SKM-1 treated with dmso at 0.1 percent for 144 hours (cell line): Measurements from ENCODE around the gene KLHL30.

ENCODE experiments used
- DNase-seq: peaks from one replicate; lab custom pipeline; 2025; ENCODE audit not compliant: unreplicated experiment; lab: John Stamatoyannopoulos, UW

The KLHL30 gene, protein sequence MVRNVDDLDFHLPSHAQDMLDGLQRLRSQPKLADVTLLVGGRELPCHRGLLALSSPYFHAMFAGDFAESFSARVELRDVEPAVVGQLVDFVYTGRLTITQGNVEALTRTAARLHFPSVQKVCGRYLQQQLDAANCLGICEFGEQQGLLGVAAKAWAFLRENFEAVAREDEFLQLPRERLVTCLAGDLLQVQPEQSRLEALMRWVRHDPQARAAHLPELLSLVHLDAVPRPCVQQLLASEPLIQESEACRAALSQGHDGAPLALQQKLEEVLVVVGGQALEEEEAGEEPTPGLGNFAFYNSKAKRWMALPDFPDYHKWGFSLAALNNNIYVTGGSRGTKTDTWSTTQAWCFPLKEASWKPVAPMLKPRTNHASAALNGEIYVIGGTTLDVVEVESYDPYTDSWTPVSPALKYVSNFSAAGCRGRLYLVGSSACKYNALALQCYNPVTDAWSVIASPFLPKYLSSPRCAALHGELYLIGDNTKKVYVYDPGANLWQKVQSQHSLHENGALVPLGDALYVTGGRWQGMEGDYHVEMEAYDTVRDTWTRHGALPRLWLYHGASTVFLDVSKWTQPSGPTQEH

DNA sequence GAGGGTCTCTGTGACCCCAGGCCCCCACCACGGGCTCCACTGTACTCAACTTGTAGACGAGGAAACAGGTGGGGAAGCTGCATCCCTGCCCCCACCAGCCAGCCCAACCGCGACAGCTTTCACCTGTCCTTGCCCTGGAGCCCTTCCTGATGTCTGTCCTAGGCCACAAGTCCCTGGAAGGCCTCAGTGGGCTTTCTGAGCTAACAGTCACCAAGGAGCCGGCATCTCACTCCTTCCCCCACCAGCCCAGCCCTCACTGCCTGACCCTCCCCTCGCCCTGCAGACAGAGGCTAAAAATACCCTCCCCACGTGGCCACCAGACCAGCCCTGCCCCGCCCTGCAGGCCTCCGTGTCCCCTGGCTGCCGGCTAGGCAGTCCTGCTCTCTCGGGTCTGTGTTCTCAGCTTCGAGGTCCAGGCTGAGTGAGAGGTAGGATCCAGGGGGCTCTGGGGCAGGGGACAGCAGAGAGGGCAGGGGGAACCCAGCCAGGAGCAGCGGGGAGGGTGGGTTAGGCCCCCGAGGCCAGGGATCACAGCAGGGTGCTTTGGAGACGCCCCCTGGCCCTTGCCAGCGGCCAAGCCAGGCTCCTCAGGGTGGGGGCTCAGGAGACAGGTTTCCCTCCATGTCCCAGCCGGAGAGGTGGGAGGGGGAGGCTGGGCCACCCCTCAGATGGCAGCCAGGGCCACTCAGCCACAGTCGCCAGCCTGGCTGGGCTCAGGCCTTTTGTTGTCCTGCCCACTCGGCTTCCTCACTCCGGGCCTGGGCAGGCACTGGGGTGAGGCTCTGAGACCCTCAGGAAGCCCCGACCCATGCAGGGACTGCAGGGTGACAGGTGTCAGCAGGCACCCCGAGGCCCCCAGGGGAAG is at the start of gene KLHL30:
Gene KLHL30, plus strand, starts transcription at position 338 of the 865 bp plus-strand sequence. CDS start 2,087 bp downstream, outside the sequence.
- no peak for DNase-seq

DNA sequence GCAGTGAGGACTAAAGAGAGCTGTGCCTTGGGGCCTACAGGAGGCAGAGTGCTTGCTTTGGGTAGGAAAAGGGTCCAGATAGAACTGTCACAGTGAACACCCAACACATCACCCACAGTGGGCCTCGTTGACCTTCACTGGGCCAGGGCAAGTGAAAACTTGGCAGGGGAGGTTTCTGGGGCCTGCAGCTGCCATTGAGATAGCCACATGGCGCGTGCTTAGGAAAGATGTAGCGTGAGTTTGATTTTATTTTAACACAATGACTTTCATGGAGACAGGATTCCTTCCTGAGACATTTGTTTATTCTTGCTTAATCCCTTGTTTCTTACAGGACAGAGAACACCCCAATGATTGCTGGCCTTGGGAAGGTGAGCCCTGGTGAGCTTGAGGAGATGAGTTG is 47.6 kb upstream of the KLHL30 start:
- no peak for DNase-seq

DNA sequence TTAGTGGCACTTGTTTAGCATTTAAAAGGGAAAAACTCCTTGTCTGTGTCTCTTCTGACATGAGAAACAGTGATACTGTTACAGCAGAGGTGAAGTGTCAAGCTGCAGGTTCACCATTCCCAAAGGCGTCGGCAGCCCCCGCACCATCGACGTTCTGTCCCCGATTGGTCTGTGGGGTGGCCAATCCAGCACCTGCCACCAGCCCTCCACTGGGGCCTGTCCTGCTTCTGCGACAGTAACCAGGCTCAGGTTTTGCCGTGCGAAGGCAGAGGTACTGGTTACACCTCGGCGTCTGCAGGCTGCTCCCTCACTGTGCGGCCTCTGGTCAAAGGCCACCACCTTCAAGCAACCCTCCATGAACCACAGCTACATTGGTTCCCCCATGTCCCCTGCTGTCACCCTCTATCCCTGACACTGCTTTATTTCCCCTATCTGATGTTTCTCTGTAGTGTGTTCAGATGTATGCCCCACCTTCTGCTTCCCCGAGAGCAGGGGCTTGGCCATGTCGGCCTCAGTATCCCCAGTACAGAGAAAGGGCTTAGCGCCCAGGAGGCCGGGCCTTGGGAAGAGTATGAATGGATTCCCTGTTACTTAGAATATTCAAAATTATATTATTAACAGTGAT is 46.9 kb upstream of the KLHL30 start:
- DNase-seq: no peak

DNA sequence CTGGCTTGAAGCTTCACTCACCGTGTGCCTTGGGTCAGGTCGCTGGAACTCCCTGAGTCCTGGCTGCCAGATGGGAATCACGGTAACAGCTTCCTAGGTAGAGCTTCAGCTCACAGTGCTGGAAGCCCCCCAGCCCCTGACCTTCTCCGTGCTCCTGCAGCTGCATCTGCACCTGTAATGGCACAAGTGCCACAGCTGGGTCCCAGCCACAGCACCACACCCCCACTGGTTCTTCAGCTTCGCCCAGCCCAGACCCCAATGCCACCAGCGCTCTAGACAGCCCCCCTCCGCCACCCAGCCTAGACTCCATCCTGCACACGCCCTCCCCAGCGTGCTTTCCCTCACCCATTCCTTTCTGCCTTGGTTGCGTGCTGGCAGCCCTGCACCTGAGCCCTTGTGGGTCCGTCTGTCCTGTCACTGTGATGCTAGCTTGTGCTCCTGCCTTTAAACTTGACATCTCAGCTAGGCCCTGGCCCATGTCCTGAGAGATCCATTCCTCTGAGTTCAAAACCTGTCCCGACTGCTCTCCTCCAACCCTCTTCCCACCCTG is 45.9 kb upstream of the KLHL30 start:
- no peak for DNase-seq

DNA sequence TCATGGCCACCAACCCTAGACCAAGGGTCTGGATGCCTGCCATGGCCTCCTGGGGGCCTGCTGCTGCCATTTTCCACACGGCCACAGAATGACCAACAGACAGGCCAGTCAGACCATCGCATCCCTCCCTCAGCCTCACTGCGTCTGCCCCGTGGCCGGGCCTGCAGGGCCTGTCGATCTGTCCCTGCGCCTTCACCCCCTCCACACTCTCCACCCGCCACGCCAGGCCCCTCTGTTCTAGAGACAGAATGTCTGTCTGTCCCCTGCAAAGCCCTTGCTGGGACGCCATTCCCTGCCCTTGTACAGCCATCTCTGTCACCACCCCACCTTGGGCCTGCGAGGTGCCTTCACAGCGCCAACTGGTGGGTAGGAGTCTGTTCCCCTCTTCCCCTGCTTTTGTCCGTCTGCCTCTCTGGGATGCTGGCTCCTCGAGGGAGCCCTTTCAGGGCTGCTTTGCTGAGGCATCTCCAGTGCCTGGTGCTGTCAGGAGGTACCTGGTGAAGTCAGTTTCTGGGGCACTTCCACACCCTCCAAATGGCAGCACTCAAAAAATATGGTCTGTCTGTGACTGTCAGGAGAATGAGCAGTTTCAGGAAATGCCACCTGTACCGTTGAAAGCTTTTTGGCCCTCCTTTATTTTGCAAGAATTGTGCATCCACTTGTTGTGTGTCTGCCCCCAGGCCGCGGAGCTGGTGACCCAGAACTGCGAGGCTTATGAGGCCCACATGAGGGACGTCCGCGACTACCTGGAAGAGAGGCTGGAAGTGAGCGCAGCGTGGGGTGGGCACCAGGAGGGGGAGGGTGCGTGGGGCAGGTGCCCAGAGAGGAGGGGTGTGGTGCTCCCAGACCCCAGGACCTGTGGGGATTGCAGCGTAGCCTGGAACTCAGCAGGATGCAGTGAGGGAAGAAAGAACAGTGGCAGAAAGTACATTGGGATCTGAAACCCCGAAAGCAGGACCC is 45.0 kb upstream of the KLHL30 start:
- no peak for DNase-seq

DNA sequence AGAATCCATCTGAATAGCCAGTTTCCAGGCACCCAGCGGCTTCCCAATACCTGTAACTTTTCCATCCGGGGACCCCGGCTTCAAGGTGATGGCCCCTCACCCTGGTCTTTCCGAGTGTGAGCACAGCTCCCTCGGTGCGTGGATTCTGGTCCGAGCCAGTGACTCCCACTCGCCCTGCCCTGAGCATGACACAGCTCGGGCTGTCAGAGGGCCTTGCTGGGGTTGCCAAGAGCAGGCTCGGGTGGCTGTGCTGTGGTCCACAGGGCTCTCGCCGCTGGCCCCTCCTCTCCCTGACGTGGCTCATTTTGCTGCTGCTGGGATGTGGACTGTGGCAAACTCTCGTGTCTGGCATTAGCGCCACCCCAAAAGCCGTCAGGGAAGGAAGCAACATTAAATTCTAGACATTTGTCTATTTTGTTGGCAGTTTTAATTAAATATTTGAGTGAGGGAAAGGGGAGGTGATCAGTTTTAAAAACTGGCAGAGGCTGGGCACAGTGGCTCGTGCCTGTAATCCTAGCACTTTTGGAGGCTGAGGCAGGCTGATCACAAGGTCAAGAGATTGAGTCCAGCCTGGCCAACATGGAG is 43.9 kb upstream of the KLHL30 start:
- no peak for DNase-seq

DNA sequence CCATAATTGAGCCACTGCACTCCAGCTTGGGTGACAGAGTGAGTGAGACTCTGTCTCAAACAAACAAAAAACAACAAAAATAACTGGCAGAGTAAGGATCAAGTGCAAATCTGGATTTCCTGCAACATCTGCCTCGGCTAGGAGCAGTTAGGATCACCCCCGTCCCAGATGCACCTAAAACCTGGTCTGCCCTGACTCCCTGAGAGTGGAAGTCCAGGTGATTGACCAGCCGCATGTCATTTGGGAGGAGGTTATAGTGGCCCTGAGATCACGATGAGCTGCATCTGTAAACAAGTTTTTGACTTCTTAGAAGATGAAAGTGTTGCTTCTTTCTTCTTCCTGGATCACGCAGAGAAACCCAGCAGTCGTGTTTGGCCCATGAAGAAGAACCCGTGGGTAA is 43.3 kb upstream of the KLHL30 start:
- no peak for DNase-seq

DNA sequence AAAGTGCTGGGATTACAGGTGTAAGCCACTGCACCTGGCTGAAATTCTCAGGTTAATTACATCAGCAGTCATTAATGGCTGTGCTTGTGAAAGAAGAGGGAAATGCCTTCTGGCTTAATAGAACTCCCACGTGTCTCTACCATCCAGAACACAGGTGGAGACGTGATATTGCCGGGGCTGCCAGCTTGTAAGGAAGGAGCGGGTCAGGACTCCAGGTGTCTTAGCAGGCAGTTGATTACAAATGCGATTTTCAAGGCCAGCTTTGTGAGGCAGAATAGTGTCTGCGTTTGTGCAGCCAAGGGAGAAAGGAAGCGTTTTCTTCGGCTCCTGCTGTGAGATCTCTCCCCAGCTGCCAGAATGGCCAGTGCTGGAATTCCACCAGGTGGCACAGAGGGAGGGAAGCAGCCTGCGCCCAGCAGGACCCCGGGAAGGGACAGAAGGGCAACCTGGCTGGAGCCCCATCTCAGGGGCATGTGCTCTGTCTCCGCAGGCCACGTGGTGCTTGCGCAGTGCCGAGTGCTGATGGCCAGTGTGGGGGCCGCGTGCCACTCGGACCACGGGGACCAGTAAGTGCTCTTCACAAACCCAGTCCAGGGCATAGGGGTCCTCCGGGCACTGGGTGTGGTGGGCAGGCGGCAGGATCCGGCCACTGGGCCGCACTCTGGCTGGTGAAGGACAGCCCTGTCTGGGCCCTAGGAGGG is 42.0 kb upstream of the KLHL30 start:
- DNase-seq: no peak

DNA sequence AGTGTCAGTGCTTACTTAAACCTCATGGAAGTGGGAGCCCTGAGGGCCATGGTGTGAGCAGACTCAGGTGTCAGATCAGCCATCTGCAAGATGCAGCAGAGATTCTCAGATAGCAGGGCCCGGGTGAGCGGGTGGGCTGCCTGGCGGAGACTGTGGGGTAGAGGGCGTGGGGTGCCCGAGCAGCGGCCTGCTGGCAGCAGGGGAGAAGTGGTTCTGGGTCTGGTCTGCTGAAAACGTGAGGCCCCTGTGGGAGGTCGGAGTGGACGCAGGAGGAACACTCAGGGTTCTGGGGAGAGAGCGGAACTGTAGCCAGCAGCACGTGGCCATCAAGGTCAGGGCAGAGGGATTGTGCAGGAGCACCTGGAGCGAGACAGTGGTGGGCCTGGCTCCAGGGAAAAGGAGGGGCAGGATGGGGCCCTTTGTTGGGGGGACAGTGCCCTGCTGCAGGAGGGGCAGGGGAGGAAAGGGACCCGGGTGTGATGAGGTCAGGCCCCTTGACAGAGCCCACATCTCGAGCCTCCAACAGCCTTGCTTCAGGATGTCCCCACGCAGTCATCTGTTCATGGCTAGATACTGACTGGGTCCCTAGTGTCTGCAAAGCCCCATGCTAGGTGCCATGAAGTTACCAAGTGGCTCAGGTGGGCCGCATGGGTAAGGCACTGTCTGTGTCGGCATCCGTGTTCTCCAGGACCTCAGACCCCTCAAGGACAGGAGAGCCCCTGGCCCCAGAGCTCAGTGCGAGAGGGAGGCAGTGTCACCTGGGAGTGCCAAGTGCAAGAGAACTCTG is 41.1 kb upstream of the KLHL30 start:
- DNase-seq: no peak

DNA sequence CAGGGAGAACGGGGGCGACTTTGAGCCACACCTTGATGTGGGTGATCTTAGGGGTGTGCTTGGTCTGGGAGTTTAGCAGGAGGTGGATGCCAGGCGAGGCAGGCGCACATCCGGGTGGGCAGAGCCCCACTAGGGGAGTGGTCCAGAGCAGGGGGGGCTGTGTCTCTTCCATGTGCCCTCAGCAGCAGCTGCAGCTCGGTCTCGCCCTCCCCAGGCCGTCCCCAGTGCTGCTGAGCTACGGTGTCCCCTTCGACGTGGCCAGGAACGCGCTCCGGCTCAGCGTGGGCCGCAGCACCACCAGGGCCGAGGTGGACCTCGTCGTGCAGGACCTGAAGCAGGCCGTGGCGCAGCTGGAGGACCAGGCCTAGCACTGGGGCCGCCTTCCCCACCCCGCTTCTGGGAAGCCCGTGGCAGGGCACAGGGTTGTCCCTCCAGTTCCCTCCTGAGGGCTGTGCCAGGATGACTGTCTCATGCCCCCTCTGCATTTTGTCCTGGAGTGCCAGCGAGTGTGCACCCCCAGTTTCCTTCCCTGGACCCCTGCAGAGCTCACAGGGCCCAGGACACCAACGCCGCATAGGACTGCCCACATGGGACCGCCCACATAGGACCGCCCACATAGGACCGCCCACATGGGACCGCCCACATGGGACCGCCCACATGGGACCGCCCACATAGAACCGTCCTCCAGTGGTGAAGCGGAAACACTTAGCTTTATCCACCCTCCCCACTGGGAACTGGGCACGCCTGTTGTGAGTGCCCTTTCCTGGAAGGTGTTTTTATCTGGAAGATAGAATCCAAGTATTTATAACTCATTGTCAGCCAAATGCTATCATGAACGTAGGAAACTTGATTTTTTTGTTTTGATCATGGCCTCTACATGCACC is 40.2 kb upstream of the KLHL30 start:
- no peak for DNase-seq

DNA sequence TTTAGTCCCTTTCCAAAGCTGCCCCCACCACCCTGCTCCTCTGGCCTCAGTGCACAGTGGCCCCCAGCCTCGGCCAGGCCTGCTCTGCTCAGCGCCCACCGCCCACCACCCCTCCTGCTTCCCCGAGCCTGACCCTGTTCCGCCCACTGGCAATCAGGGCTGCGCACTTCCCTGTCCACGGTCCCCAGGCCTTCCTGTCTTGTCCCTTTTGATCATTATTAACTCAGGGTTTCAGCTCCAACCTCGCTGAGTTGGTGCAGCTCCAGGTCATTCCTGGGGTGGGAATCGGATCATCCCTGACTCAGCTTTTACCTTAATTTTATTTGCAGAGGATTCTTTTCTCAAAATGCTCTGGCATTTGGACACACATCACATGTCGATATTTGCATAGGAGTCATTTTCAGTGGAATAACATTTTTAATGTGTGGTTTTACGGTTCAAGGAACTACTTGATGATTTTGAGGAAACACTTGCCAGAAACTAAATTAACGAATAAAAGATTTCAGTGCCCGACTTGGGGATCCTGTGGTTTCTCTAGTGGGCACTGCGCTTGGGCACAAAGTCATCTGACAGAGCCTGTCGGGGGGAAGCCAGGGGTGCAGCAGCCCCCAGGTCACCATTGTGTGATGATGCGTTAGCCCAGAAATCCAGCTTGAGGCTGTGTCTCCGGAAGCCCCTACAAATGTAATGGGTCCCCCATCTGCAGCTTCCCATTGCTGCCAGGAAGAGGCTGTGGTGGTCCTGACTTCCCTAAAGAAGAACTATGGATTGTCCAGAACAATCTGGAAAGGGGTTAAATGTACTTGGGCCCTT is 39.4 kb upstream of the KLHL30 start:
- no peak for DNase-seq

DNA sequence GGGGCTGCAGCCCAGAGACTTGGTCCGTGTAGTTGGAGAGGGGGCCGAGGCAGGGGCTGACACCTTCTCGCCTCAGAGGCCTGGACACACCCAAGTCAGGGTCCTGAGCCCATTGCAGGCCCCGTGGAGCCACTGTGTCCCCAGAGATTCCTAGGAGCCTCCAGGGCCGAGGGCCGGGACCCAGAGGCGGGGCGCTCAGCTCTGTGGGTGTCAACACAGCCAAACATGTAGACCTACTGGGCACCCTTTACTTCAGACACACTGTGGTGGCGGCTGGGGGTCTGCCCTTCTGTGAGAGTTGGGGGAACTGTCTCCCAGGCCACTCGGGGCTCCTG is 38.8 kb upstream of the KLHL30 start:
- DNase-seq: no peak

DNA sequence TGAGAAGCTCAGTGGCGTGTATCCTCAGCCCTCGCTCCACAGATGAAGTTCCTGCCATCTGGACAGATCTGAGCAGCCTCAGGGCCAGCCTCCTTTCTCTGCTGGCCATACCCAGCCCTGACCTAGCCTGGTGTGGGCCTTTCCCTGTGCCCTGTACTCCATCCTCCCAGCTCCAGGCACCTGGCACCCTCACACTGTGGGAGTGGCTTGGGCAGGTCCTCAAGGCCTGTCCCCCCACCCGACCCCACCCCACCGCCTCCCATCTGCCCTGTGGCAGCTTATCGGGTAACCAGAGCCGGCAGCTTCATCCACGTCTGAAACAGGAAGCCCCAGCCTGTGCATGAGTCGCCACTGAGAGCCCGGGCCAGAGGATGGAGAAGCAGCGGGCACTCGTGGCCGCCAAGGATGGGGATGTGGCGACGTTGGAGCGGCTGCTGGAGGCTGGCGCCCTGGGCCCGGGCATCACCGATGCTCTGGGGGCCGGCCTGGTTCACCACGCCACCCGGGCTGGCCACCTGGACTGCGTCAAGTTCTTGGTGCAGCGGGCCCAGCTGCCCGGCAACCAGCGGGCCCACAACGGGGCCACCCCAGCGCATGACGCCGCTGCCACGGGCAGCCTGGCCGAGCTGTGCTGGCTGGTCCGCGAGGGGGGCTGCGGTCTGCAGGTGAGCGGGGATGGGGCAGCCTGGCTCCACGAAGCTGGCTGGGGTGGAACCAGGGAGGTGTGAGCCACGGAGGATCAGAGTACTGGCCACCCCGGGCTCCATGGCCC is 38.2 kb upstream of the KLHL30 start, which contains the start of gene ESPNL:
Gene ESPNL, plus strand, starts transcription at position 292 of the 772 bp plus-strand sequence. Its CDS starts 80 bp downstream, at position 372.
- no peak for DNase-seq

DNA sequence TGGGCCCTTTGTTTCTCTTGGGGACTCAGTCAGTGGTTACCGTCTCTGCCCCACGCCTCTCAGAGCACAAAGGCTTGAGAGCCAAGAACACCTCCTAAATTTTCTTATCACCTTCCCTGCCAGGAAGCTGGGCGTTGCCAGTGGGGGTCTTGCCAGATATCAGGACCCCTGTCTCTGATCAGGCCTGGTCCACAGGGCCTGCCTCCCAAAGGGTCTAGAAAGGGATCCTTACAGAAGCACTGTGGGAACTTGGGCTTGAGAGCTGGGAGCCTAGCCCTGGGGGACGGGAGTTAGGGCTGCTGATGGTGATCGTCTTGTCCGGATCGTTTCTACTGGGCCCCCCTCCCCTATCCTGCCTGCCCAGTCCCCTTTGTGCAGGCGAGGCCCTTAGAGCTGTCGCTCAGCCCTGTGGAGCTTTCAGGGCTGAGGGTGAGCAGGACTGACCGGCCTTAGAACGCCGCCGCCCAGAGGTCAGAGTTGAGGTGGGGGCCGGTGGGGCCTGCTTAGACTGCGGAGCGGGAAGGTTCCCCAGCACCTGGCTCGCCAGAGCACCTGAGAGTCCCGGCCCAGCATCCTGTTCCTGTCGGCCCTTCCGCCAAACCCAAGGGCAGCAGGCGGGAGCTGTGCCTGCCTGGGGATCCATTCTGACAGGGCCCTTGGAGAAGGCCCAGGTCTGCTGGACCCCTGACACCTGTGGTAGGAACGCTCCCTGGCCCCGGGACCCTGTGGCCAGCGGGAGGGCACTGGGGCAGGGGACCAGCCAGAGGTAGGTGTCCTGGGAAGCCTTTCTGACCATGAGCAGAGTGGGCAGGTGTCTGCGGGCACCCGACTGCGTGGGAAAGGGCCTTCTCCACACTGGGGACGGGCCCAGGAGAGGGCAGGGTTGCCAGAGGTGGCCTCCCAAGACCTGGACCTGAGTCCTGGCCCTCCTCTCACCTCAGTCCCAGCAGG is 37.4 kb upstream of the KLHL30 start:
- DNase-seq: no peak
